H1 (cell line): Measurements from ENCODE around the gene TTC28. TPM values are rescaled to one million over a fixed set of nuclear protein-coding genes. Genes with fewer than 3 reads are reported as not detected.

Experiments used
- CTCF ChIA-PET: fragments of 300-600 bp; sonication (Branson Sonifier 250); formaldehyde crosslinking; loops from one replicate; lab custom pipeline; 2021; ENCODE audit not compliant: partially characterized antibody; lab: Charles Lee
- POLR2A ChIA-PET: fragments of 300-600 bp; sonication (Branson Sonifier 250); formaldehyde crosslinking; loops from one replicate; lab custom pipeline; 2021; ENCODE audit warnings: inconsistent platforms; ENCODE audit not compliant: partially characterized antibody; lab: Charles Lee
- DNase-seq, 2 experiments: peaks; one replicate each; pipeline versions ENCODE4 v3.0.0 to v3.0.0-alpha.2; 2010 to 2022; ENCODE audit warnings: low spot score in 2 of 2, low read depth in 1 of 2, mixed read lengths in 1 of 2
- FAIRE-seq: peaks from 2 replicates; lab custom pipeline; 2011; peaks lifted over from hg19 to GRCh38; lab: Jason Lieb, UNC
- H2AFZ ChIP-seq: 2 replicates; pipeline ENCODE4 v1.8.1; 2012; ENCODE audit warnings: low read length, inconsistent platforms
- H2AK5ac ChIP-seq: 2 replicates; pipeline ENCODE4 v1.6.1; 2013; ENCODE audit warnings: low read depth, low read length
- H2BK120ac ChIP-seq: replicated peaks from 2 replicates; pipeline ENCODE3; 2013; ENCODE audit warnings: low read depth, low read length, inconsistent platforms
- H2BK12ac ChIP-seq: 2 replicates; pipeline ENCODE4 v1.6.1; 2013; ENCODE audit warnings: low read depth, low read length
- H2BK15ac ChIP-seq: 2 replicates; pipeline ENCODE4 v1.6.1; 2013; ENCODE audit warnings: low read length
- H2BK20ac ChIP-seq: 2 replicates; pipeline ENCODE4 v1.6.1; 2013; ENCODE audit warnings: low read length
- H2BK5ac ChIP-seq: 2 replicates; pipeline ENCODE4 v1.6.1; 2013; ENCODE audit warnings: low read depth, low read length
- H3K14ac ChIP-seq: 2 replicates; pipeline ENCODE4 v1.6.1; 2013; ENCODE audit warnings: inconsistent platforms; ENCODE audit not compliant: insufficient read length
- H3K18ac ChIP-seq: 2 replicates; pipeline ENCODE4 v1.6.1; 2013; ENCODE audit warnings: low read length; ENCODE audit errors: extremely low read depth
- H3K23ac ChIP-seq: 2 replicates; pipeline ENCODE4 v1.6.1; 2013; ENCODE audit warnings: inconsistent platforms; ENCODE audit not compliant: insufficient read length
- H3K23me2 ChIP-seq: 2 replicates; pipeline ENCODE4 v1.6.1; 2013; ENCODE audit warnings: low read depth, low read length
- H3K27ac ChIP-seq: 2 replicates; pipeline ENCODE4 v1.6.1; 2011; ENCODE audit warnings: low read depth, low read length, inconsistent platforms
- H3K27me3 ChIP-seq, 4 experiments: replicated peaks in 1 of 4; 1 replicate in 1 of 4; 2 replicates in 3 of 4; pipeline versions ENCODE4 v1.6.1 to v1.8.1; 2011 to 2013; ENCODE audit warnings: low read length in 3 of 4, mild to moderate bottlenecking in 3 of 4, inconsistent platforms in 2 of 4, mixed read lengths in 2 of 4, moderate library complexity in 1 of 4; ENCODE audit not compliant: control insufficient read depth in 3 of 4, insufficient read depth in 3 of 4; ENCODE audit errors: extremely low read depth in 1 of 4
- H3K36me3 ChIP-seq, 4 experiments: 2 replicates each; pipeline versions ENCODE4 v1.6.1 to v1.8.1; 2011 to 2013; ENCODE audit warnings: mild to moderate bottlenecking in 4 of 4, low read length in 3 of 4, moderate library complexity in 2 of 4, control low read depth in 1 of 4, inconsistent platforms in 1 of 4; ENCODE audit not compliant: insufficient read depth in 4 of 4, control insufficient read depth in 2 of 4
- H3K4ac ChIP-seq: replicated peaks from 2 replicates; pipeline ENCODE3; 2013; ENCODE audit warnings: low read length, low read depth, mixed read lengths, inconsistent platforms; ENCODE audit not compliant: insufficient read length
- H3K4me1 ChIP-seq, 4 experiments: replicated peaks in 1 of 4; 1 replicate in 1 of 4; 2 replicates in 3 of 4; pipeline versions ENCODE4 v1.6.1 to v1.8.1; 2011 to 2013; ENCODE audit warnings: low read length in 3 of 4, inconsistent platforms in 2 of 4, mixed read lengths in 1 of 4; ENCODE audit not compliant: insufficient read depth in 4 of 4, control insufficient read depth in 3 of 4
- H3K4me2 ChIP-seq, 2 experiments: 2 replicates each; pipeline versions ENCODE4 v1.6.1 to v1.8.1; 2011 to 2013; ENCODE audit warnings: low read depth in 2 of 2, low read length in 2 of 2, control low read depth in 1 of 2, inconsistent platforms in 1 of 2, mild to moderate bottlenecking in 1 of 2; ENCODE audit not compliant: insufficient read depth in 1 of 2
- H3K4me3 ChIP-seq, 4 experiments: fragments of 200-600, 300-600 bp in 1 of 4; sonication (generic), shearing (Covaris generic), sonication (Bioruptor Twin) in 1 of 4; 2 replicates each; pipeline versions ENCODE4 v1.5.1 to v1.8.1; 2011 to 2016; ENCODE audit warnings: low read length in 4 of 4, low read depth in 3 of 4, control low read depth in 2 of 4, inconsistent platforms in 2 of 4, mild to moderate bottlenecking in 2 of 4, mixed read lengths in 1 of 4, moderate library complexity in 1 of 4; ENCODE audit not compliant: insufficient read depth in 2 of 4; ENCODE audit errors: extremely low read depth in 1 of 4
- H3K56ac ChIP-seq: replicated peaks from 2 replicates; pipeline ENCODE3; 2013; ENCODE audit warnings: low read depth, mild to moderate bottlenecking, mixed read lengths, low read length, inconsistent platforms; ENCODE audit not compliant: insufficient read length
- H3K79me1 ChIP-seq: 2 replicates; pipeline ENCODE4 v1.6.1; 2013; ENCODE audit warnings: low read depth, low read length, control low read depth
- H3K79me2 ChIP-seq, 2 experiments: 2 replicates each; pipeline versions ENCODE4 v1.6.1 to v1.8.1; 2012 to 2013; ENCODE audit warnings: low read length in 2 of 2, mild to moderate bottlenecking in 2 of 2, inconsistent platforms in 1 of 2; ENCODE audit not compliant: insufficient read depth in 2 of 2, control insufficient read depth in 1 of 2
- H3K9ac ChIP-seq, 4 experiments: replicated peaks in 1 of 4; 1 replicate in 1 of 4; 2 replicates in 3 of 4; pipeline versions ENCODE4 v1.6.1 to v1.8.1; 2011 to 2013; ENCODE audit warnings: low read depth in 3 of 4, low read length in 3 of 4, control low read depth in 2 of 4, mild to moderate bottlenecking in 2 of 4, moderate library complexity in 2 of 4, inconsistent platforms in 1 of 4; ENCODE audit errors: extremely low read depth in 1 of 4
- H3K9me3 ChIP-seq, 2 experiments: 2 replicates each; pipeline versions ENCODE4 v1.6.1 to v1.8.1; 2012 to 2013; ENCODE audit warnings: mild to moderate bottlenecking in 2 of 2, moderate library complexity in 2 of 2, control low read depth in 1 of 2, inconsistent platforms in 1 of 2, low read depth in 1 of 2, low read length in 1 of 2, mixed read lengths in 1 of 2; ENCODE audit not compliant: insufficient read depth in 2 of 2
- H4K20me1 ChIP-seq, 2 experiments: replicated peaks in 1 of 2; 2 replicates each; pipeline versions ENCODE3 to v1.8.1; 2011 to 2013; ENCODE audit warnings: inconsistent platforms in 2 of 2, low read length in 2 of 2, mild to moderate bottlenecking in 1 of 2; ENCODE audit not compliant: insufficient read depth in 2 of 2, control insufficient read depth in 1 of 2
- H4K5ac ChIP-seq: 2 replicates; pipeline ENCODE4 v1.6.1; 2013; ENCODE audit warnings: low read length, low read depth, mixed read lengths, inconsistent platforms; ENCODE audit not compliant: insufficient read length
- H4K8ac ChIP-seq: 2 replicates; pipeline ENCODE4 v1.8.0; 2013; ENCODE audit warnings: mild to moderate bottlenecking, moderate library complexity, low read length, inconsistent platforms; ENCODE audit not compliant: insufficient read depth; ENCODE audit errors: extremely low read depth
- H4K91ac ChIP-seq: replicated peaks from 2 replicates; pipeline ENCODE3; 2013; ENCODE audit warnings: low read length, mixed read lengths, inconsistent platforms; ENCODE audit not compliant: insufficient read length
- CEBPB ChIP-seq: IDR thresholded peaks from 2 replicates; pipeline ENCODE4 v1.6.1; 2012; ENCODE audit warnings: low read depth, low read length
- HDAC6 ChIP-seq: IDR thresholded peaks from one replicate; pipeline ENCODE4 v1.7.1; 2012; ENCODE audit warnings: low read depth, mild to moderate bottlenecking, inconsistent platforms, low read length, moderate library complexity
- SUZ12 ChIP-seq: fragments of 200-600 bp; sonication (generic); IDR thresholded peaks from 2 replicates; pipeline ENCODE4 v1.6.1; 2012; ENCODE audit warnings: mild to moderate bottlenecking, inconsistent platforms, low read length, moderate library complexity, mixed read lengths
- WGBS, 2 experiments: shearing (Covaris generic) in 1 of 2; methylation state at CpG; one replicate each; pipeline versions ENCODE4 v1.1.6 to v1.1.7; 2013 to 2015; ENCODE audit warnings: low lambda C conversion rate in 2 of 2, mixed read lengths in 2 of 2, inconsistent platforms in 1 of 2, low coverage in 1 of 2, missing lambda C conversion rate in 1 of 2; ENCODE audit not compliant: insufficient replicate concordance in 2 of 2, insufficient coverage in 1 of 2, insufficient read length in 1 of 2; ENCODE audit errors: extremely low coverage in 1 of 2, missing lambda C conversion rate in 1 of 2; 5-methylcytosine and 5-hydroxymethylcytosine counted together
- polyA plus RNA-seq, 7 experiments: library from polyadenylated mRNA; depleted of rRNA in 3 of 7; stranded (reverse) in 5 of 7; unstranded in 2 of 7; fragments of >200 nt in 5 of 7; fragments of 200-250 nt in 2 of 7; gene quantifications; 1 replicate in 5 of 7; 2 replicates in 1 of 7; 4 replicates in 1 of 7; pipeline versions ENCODE4 v1.2.1 to v1.2.3, GENCODE V29; 2011 to 2013; ENCODE audit warnings: missing spikeins in 2 of 7, mixed read lengths in 2 of 7
- total RNA-seq: library from RNA; stranded (reverse); fragmentation: NEBNext Ultra II Directional; extraction: Animal tissue kit (Norgen Biotek cat#: 25700); gene quantifications from 2 replicates; pipeline ENCODE4 v1.2.1, GENCODE V29; 2021

Gene TTC28
- total and polyA plus RNA-seq, 2 of the 8 experiments (the other 6 are each of a cell fraction or from before 2014, with no cell fraction given), result 2.6 to 12.6 TPM

GRCh38 chr22:28647216-28647615 is 32.4 kb downstream of the TTC28 start:
- Histone ChIP-seq H3K79me2 (no peaks in the 10 kb centered on the region), H4K8ac (no peak overlapping the region), H3K18ac (no peak overlapping the region), H3K4me2 (no peak overlapping the region), H3K9me3 (no peaks in the 10 kb centered on the region), H2BK120ac (no peak overlapping the region), H2BK5ac (no peak overlapping the region), H3K4me1 (no peaks in the 10 kb centered on the region), H3K4ac (no peak overlapping the region), H3K9ac (no peak overlapping the region), H2AK5ac (no peak overlapping the region), H3K4me3 (no peak overlapping the region), H2AFZ (no peak overlapping the region), H3K79me1 (no peaks in the 10 kb centered on the region), H3K14ac (no peak overlapping the region), H2BK12ac (no peak overlapping the region), H3K27me3 (no peaks in the 10 kb centered on the region), H3K23ac (no peak overlapping the region), H3K36me3 (no peaks in the 10 kb centered on the region), H2BK20ac (no peak overlapping the region), H2BK15ac (no peak overlapping the region), H3K23me2 (no peaks in the 10 kb centered on the region), H3K27ac (no peak overlapping the region), H4K5ac (no peak overlapping the region), H4K91ac (no peak overlapping the region), H3K56ac (no peak overlapping the region), H4K20me1 (no peaks in the 10 kb centered on the region)
- POLR2A ChIA-PET, result no interaction called here
- 96% methylated on average over 3 of the region's 3 CpGs; no CpG with 5 or more reads in 1 of the 2 experiments for WGBS, 2 experiments
- no peak for FAIRE-seq
- DNase-seq, result no peak
- no peak for TF ChIP-seq SUZ12
- no peak for TF ChIP-seq HDAC6
- TF ChIP-seq CEBPB, result no peak
- CTCF ChIA-PET, result interaction anchor here (0.6 kb wide), 1 partner anchor 431 kb away, joined by 3 read pairs; no protein-coding TSS in a partner anchor
